ENCODE results near the gene CYTH4.

DNA sequence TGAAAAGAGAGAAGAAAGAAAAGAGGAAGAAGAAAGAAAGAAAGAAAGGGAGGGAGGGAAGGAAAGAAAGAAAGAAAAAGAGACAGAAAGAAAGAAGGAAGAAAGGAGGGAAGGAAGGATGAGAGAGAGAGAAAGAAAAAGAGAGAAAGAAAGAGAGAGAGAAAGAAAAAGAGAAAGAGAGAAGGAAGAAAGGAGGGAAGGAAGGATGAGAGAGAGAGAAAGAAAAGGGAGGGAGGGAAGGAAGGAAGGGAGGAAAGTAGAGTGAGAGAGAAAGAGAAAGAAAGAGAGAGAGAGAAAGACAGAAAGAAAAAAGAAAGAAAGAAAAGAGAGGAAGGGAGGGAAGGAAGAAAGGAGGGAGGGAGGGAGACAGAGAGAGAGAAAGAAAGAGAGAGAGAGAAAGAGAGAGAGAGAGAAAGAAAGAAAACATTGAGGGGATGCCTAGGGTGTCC lies 26.7 kb upstream of the CYTH4 start:
- TF ChIP-seq, protein P1, sequence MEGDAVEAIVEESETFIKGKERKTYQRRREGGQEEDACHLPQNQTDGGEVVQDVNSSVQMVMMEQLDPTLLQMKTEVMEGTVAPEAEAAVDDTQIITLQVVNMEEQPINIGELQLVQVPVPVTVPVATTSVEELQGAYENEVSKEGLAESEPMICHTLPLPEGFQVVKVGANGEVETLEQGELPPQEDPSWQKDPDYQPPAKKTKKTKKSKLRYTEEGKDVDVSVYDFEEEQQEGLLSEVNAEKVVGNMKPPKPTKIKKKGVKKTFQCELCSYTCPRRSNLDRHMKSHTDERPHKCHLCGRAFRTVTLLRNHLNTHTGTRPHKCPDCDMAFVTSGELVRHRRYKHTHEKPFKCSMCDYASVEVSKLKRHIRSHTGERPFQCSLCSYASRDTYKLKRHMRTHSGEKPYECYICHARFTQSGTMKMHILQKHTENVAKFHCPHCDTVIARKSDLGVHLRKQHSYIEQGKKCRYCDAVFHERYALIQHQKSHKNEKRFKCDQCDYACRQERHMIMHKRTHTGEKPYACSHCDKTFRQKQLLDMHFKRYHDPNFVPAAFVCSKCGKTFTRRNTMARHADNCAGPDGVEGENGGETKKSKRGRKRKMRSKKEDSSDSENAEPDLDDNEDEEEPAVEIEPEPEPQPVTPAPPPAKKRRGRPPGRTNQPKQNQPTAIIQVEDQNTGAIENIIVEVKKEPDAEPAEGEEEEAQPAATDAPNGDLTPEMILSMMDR (IDR thresholded peaks at IDR 0.05): no peak
- TF ChIP-seq POLR2A (IDR thresholded peaks at IDR 0.05) (no peak), POLR2AphosphoS5 (IDR thresholded peaks at IDR 0.05) (no peak)

Data from upper lobe of left lung (tissue), 4 donors.